ENCODE results near the gene SUSD1. TPM values are rescaled to one million over a fixed set of nuclear protein-coding genes. Genes with fewer than 3 reads are reported as not detected.

SUSD1 gene
- total and polyA plus RNA-seq, 2 of the 13 experiments (the other 11 are each of a cell fraction or from before 2014, with no cell fraction given) = 25.9 to 32.3 TPM

DNA sequence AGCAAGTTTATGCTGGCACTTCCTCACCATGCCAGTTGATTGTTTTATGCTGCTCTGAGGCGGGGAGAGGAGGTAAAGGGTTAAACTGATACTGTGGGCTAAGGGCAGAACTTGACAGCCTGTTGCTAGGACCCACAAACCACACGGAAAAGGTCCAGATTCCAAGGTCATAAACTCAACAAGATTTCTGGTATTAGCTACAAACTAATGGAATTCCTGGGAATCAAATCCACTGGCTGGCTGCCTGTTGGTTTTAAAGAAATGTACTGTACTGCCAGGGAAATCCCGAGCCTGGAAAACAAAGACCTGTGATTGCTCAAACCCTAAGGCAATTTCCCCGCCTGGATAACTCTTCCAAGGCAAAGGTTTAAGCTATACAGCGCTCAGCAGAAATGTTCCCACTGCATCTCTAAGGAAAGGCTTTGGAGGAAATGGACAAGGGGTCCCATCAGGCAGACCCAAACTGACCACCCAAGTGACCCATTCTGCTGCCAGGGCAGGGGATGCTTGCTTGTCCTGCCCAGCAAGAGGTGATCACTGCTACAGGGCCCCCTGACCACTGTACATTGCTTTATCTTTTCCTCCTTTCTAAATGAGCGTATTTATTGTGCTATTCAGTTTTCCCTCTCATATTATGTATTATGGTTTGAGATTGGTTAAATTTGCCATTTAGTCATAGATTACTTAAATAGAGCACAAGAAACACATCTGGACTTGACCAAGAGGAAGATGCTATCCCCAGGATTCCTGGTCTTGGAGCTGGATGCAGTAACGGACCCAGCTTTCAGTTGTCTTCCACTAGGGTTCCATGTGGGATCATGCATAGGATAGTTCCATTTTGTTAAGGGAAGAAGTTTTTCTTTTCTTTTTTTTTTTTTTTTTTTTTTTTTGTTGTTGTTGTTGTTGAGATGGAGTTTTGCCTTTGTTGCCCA lies 124.3 kb downstream of the SUSD1 start (continued):
- TF ChIP-seq HNF4A (CRISPR knock-in tag; IDR thresholded peaks at IDR 0.05) (peak; percentile 85), HNF4G (IDR thresholded peaks at IDR 0.05; ENCODE audit: borderline replicate concordance, low read depth, low read length) (peak; percentile 76; the same call in 1 of the 2 replicates), HNF4G (CRISPR knock-in tag; IDR thresholded peaks at IDR 0.05; ENCODE audit: borderline replicate concordance, low read depth) (no peak), NCOR1 (IDR thresholded peaks at IDR 0.05; ENCODE audit: borderline replicate concordance, low read length) (peak; percentile 71; the same call in 1 of the 2 replicates), EP300 (IDR thresholded peaks at IDR 0.05; ENCODE audit: low read depth in 2 of 2, low read length in 2 of 2) (peak in 1 of 2 experiments; percentile 36; a peak in 1 of 4 replicates), EP300 (CRISPR knock-in tag; IDR thresholded peaks at IDR 0.05; ENCODE audit: borderline replicate concordance) (no peak), ZNF451 (CRISPR knock-in tag; IDR thresholded peaks at IDR 0.05) (no peak), SMC3 (IDR thresholded peaks at IDR 0.05; ENCODE audit: low read length) (0 out of 2 replicates have a peak, but pooled peaks have one; percentile 3), MZF1 (CRISPR knock-in tag; IDR thresholded peaks at IDR 0.05; ENCODE audit: borderline replicate concordance) (no peak), ZNF652 (CRISPR knock-in tag; IDR thresholded peaks at IDR 0.05; ENCODE audit: borderline replicate concordance, low read depth) (peak; percentile 97), SOX6 (IDR thresholded peaks at IDR 0.05) (no peak), SOX6 (CRISPR knock-in tag; IDR thresholded peaks at IDR 0.05) (peak; percentile 55), SAP130 (CRISPR knock-in tag; IDR thresholded peaks at IDR 0.05; ENCODE audit: low read depth) (peak; percentile 17; the same call in 1 of the 2 replicates), RCOR2 (CRISPR knock-in tag; IDR thresholded peaks at IDR 0.05) (0 out of 2 replicates have a peak, but pooled peaks have one; percentile 29), MED1 (CRISPR knock-in tag; IDR thresholded peaks at IDR 0.05) (0 out of 2 replicates have a peak, but pooled peaks have one; percentile 25), CEBPB (IDR thresholded peaks at IDR 0.05; ENCODE audit: borderline replicate concordance, low read depth, low read length) (peak; percentile 55; the same call in 1 of the 2 replicates), ZNF720 (CRISPR knock-in tag; IDR thresholded peaks at IDR 0.05) (no peak)
- TF ChIP-seq, protein P1, sequence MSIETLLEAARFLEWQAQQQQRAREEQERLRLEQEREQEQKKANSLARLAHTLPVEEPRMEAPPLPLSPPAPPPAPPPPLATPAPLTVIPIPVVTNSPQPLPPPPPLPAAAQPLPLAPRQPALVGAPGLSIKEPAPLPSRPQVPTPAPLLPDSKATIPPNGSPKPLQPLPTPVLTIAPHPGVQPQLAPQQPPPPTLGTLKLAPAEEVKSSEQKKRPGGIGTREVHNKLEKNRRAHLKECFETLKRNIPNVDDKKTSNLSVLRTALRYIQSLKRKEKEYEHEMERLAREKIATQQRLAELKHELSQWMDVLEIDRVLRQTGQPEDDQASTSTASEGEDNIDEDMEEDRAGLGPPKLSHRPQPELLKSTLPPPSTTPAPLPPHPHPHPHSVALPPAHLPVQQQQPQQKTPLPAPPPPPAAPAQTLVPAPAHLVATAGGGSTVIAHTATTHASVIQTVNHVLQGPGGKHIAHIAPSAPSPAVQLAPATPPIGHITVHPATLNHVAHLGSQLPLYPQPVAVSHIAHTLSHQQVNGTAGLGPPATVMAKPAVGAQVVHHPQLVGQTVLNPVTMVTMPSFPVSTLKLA (IDR thresholded peaks at IDR 0.05) = no peak
- TF ChIP-seq, protein P2, sequence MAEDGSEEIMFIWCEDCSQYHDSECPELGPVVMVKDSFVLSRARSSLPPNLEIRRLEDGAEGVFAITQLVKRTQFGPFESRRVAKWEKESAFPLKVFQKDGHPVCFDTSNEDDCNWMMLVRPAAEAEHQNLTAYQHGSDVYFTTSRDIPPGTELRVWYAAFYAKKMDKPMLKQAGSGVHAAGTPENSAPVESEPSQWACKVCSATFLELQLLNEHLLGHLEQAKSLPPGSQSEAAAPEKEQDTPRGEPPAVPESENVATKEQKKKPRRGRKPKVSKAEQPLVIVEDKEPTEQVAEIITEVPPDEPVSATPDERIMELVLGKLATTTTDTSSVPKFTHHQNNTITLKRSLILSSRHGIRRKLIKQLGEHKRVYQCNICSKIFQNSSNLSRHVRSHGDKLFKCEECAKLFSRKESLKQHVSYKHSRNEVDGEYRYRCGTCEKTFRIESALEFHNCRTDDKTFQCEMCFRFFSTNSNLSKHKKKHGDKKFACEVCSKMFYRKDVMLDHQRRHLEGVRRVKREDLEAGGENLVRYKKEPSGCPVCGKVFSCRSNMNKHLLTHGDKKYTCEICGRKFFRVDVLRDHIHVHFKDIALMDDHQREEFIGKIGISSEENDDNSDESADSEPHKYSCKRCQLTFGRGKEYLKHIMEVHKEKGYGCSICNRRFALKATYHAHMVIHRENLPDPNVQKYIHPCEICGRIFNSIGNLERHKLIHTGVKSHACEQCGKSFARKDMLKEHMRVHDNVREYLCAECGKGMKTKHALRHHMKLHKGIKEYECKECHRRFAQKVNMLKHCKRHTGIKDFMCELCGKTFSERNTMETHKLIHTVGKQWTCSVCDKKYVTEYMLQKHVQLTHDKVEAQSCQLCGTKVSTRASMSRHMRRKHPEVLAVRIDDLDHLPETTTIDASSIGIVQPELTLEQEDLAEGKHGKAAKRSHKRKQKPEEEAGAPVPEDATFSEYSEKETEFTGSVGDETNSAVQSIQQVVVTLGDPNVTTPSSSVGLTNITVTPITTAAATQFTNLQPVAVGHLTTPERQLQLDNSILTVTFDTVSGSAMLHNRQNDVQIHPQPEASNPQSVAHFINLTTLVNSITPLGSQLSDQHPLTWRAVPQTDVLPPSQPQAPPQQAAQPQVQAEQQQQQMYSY (CRISPR knock-in tag; IDR thresholded peaks at IDR 0.05) = peak; percentile 33; the same call in 1 of the 2 replicates
- TF ChIP-seq, protein P3, sequence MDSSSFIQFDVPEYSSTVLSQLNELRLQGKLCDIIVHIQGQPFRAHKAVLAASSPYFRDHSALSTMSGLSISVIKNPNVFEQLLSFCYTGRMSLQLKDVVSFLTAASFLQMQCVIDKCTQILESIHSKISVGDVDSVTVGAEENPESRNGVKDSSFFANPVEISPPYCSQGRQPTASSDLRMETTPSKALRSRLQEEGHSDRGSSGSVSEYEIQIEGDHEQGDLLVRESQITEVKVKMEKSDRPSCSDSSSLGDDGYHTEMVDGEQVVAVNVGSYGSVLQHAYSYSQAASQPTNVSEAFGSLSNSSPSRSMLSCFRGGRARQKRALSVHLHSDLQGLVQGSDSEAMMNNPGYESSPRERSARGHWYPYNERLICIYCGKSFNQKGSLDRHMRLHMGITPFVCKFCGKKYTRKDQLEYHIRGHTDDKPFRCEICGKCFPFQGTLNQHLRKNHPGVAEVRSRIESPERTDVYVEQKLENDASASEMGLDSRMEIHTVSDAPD (CRISPR knock-in tag; IDR thresholded peaks at IDR 0.05) = peak; percentile 37; the same call in 1 of the 2 replicates

Measured in HepG2 (cell line).